Measurements from ENCODE around the gene RANBP3.

DNA sequence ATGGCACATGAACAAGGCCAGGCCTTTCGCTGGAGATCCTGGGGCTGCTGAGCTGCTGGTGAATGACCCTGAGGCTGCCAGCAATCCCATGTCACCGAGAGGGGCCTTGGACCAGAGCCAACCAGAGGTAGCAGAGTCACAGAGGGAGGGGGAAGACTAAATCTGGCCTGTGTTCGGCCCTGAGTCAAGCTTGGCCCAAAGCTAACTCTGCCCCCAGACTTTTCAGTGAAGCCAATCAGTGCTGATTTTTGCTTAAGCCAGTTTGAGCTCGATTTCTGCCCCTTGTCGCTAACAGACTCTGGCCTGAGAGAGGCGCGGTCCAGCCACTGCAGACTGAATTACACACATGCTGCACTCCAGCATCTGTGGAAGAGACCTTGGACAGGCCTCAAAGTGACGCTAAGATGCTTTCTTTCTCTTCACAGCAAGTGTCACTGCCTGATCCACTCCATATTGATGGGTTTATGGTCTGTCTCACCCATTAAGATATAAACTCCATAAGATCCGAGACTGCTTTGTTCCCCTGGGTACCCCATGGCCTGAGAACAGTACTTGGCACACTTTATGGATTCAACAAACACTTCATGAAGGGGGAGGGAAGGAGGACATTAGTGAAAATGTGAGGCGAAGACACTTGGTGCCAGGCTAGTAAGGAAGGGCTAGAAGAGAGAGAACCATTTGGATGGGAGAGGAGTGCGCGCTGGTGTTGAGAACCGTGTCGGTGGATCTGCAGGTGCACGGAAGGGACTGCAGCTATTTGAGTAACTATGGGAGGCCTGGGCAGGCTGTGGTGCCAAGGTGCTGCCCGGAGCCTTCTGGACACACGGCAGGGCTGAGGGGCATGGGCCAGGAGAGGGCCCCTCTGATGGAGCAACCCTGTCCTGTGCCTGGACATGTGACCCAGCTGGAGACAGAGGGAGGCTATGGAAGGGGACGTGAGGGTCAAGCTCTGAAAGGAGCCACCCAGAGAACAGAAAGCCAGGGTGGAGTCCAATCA lies 17.6 kb downstream of the RANBP3 start:
- TF ChIP-seq GATA3 (IDR thresholded peaks at IDR 0.05; ENCODE audit: low read depth, low read length) (no peak), GATA2 (IDR thresholded peaks at IDR 0.05; ENCODE audit: low read depth, low read length) (no peak)

Measured in SH-SY5Y (cell line).